HG03135 (cell line): ENCODE results near the gene STPG1.

Source experiments
- ATAC-seq: cut with Tn5 transposase; IDR thresholded peaks from one replicate; pipeline ENCODE4 v1.9.1; 2021; ENCODE audit warnings: mild to moderate bottlenecking, moderate library complexity; ENCODE audit not compliant: unreplicated experiment

STPG1 gene

GRCh38 chr1:24373710-24374109 lies 39.9 kb downstream of the STPG1 start:
- ATAC-seq = no peak

- ATAC-seq = no peak
Measured at GRCh38 chr1:24373044-24373443, 40.5 kb downstream of the STPG1 start.

- ATAC-seq = no peak
Measured at GRCh38 chr1:24369801-24370200, 43.8 kb downstream of the STPG1 start.

- no peak for ATAC-seq
Measured at GRCh38 chr1:24369199-24369598, 44.4 kb downstream of the STPG1 start.

GRCh38 chr1:24366707-24367106 lies 46.9 kb downstream of the STPG1 start:
- no peak for ATAC-seq

- ATAC-seq = no peak
Measured at GRCh38 chr1:24364975-24365678, 48.5 kb downstream of the STPG1 start.

GRCh38 chr1:24364605-24364974 lies 49.0 kb downstream of the STPG1 start:
- ATAC-seq = no peak

- no peak for ATAC-seq
Measured at GRCh38 chr1:24363994-24364393, 49.6 kb downstream of the STPG1 start.

- ATAC-seq = no peak
Measured at GRCh38 chr1:24362982-24363614, 50.5 kb downstream of the STPG1 start.

- no peak for ATAC-seq
Measured at GRCh38 chr1:24362396-24362795, 51.2 kb downstream of the STPG1 start.

- no peak for ATAC-seq
Measured at GRCh38 chr1:24361811-24362210, 51.8 kb downstream of the STPG1 start.

GRCh38 chr1:24360681-24361080 lies 52.9 kb downstream of the STPG1 start:
- no peak for ATAC-seq

GRCh38 chr1:24357038-24357437 lies 56.5 kb downstream of the STPG1 start:
- no peak for ATAC-seq

GRCh38 chr1:24355466-24355865 lies 58.1 kb downstream of the STPG1 start:
- no peak for ATAC-seq

- ATAC-seq = no peak
Measured at GRCh38 chr1:24353292-24353891, 60.2 kb downstream of the STPG1 start.

- ATAC-seq = no peak
Measured at GRCh38 chr1:24351918-24352627, 61.5 kb downstream of the STPG1 start.

GRCh38 chr1:24351247-24351646 lies 62.3 kb downstream of the STPG1 start:
- no peak for ATAC-seq

GRCh38 chr1:24349891-24350290 lies 63.7 kb downstream of the STPG1 start:
- no peak for ATAC-seq

GRCh38 chr1:24348196-24348595 lies 65.4 kb downstream of the STPG1 start:
- ATAC-seq = no peak

GRCh38 chr1:24347159-24347934 lies 66.2 kb downstream of the STPG1 start:
- ATAC-seq = no peak

- no peak for ATAC-seq
Measured at GRCh38 chr1:24345334-24345733, 68.2 kb downstream of the STPG1 start.
